GM21786 (cell line): ENCODE measurements around the gene WASF2.
"Not testable (repeated sequence)": the region's sequence is repeated elsewhere in the genome, so short reads cannot be mapped to it uniquely, and the experiment has no call there.

Experiments
- ATAC-seq: cut with Tn5 transposase; IDR thresholded peaks from one replicate; pipeline ENCODE4 v1.9.1; 2021; ENCODE audit not compliant: unreplicated experiment

The WASF2 gene, protein sequence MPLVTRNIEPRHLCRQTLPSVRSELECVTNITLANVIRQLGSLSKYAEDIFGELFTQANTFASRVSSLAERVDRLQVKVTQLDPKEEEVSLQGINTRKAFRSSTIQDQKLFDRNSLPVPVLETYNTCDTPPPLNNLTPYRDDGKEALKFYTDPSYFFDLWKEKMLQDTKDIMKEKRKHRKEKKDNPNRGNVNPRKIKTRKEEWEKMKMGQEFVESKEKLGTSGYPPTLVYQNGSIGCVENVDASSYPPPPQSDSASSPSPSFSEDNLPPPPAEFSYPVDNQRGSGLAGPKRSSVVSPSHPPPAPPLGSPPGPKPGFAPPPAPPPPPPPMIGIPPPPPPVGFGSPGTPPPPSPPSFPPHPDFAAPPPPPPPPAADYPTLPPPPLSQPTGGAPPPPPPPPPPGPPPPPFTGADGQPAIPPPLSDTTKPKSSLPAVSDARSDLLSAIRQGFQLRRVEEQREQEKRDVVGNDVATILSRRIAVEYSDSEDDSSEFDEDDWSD

DNA sequence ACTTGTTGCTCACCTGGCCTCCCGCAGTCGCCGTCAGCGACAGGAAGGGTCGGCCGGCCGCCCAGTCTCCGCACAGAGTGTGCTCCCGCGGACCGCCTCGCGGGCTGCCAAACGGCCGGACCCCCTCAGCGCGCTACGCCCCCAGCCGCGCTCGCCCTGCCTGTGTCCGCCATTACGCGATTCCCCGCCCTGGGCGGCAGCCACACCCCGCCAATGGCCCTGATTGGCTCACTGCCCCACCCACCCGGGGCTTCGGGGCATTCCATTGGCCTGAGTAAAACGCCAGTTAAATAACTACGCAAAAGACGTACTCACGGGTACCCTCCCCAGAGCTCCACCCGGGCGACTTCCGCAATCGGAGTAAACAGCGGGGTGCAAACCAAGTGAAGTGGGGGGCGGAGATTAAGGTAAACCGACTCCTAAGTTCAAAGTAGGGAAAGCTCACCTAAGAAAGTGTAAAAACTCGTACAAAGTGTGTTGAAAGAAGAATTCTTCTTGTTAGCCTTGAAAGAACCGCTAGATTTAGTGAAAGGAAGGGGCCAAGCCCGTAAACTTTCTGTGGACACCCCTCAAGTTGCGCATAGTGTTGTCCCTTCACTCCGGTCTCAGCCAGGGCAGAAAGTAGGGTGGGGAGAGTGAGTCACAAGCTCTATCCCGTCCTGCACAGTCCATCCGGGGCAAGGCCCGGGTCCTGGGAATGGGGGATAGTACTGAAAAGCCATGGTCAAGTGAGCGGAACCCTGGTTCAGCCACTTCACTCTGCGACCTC lies at the start of gene WASF2:
WASF2 (minus strand) TSS at position 195 of the 769 bp plus-strand sequence. CDS start 61,277 bp downstream, outside the sequence.
- ATAC-seq, result peak; percentile 75

DNA sequence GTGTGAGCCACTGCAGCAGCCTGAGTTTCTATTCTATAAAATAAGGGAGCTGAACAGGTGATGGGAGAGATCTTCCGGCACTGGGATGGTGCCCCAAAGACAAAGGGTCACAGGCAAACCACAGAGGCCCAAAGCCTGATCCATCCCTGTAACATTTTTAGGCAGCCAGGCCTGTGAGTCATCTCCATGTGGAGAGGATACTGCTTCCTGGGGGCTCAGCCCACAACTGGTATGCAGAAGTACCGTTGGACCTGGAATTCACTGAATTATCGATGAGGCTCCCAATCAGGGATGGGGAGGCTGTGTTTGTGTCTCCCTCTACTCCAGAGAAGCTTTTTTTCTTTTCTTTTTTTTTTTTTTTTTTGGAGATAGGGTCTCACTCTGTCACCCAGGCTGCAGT lies 48.8 kb upstream of the WASF2 start:
- ATAC-seq, result no peak

DNA sequence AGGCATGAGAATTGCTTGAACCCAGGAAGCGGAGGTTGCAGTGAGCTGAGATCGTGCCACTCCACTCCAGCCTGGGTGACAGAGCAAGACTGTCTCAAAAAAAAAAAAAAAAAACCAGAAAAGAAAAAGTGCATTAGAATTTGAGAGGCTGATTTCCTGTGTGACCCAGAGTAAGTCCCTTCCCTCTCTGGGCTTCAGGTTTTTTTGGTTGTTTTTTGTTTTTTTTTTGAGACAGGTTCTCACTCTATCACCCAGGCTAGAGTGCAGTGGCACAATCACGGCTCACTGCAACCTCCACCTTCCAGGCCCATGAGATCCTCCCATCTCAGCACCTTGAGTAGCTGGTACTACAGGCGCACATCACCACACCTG lies 48.3 kb upstream of the WASF2 start:
- ATAC-seq, result not testable (repeated sequence)

DNA sequence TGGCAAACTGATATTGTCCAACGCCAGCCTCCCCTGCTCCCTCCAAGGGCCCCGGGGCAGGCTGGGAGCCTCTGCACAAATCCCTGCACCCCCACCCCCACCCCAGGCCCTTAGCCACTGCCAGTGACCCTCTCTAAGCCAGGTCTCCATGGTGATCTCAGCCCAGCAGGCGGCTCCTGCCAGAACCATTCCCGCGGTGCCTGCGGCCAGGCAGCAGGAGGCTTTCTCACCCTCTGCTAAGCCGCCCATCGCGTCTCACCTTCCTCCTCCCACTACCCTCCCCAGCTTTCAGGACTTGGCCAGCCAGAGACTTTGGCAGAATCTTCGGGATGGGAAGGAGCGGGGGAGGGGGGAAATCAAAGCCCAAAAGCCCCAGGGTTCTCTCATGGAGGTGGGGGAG lies 46.8 kb upstream of the WASF2 start:
- ATAC-seq, result no peak

DNA sequence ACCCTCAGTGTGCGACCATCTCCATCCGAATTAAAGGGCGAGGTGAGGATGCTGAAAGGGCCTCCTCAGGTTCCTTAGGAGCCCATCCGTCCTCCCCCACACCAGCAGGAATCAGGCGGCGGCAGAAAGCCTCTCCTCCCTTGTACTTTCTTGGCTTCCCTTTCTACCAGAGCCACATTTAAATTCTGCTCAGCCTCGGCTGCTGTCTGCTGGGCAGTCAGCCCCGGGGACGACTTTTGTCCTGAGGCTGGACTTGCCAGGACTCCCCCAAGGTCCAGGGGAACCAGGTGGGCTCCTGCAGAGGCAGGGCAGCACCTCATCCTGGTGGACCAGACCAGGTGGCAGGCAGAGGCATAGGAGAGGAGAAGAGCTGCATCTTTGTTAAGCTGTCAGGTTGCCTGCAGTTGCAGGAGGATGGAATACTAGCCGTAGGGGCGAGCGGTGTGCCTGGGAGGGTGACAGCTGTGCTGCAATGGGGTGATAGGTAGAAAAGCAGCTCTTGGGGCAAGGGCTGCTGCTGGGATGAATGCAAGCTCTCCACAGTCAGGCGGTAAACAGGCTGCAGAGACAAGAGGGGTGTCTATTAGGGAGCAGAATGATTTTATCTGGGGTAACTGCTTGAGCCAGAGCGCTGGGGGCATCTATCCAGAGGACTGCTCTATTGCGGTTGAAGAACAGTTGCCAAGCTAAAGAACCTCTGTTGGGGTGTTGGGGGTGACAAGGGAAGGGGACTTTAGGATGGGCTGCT lies 46.2 kb upstream of the WASF2 start:
- ATAC-seq, result no peak

DNA sequence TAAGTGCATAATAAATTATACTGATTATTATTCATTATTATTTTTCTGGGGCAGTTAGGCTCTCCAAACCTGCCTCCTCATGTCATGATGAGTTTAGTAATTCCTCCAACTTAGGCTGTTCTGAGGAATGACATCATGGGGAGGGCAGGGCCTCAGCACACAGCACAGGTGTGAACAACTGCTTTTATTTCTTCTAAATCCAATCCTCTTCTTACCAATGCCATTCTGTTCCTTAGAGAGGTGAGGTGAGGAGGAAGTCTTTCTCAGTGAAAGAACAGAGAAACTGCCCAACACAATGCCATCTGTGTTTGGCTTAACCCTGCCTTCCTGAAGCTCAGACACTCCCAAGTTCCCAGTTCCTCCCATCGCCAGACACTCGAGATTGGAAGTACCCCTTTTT lies 45.4 kb upstream of the WASF2 start:
- no peak for ATAC-seq

DNA sequence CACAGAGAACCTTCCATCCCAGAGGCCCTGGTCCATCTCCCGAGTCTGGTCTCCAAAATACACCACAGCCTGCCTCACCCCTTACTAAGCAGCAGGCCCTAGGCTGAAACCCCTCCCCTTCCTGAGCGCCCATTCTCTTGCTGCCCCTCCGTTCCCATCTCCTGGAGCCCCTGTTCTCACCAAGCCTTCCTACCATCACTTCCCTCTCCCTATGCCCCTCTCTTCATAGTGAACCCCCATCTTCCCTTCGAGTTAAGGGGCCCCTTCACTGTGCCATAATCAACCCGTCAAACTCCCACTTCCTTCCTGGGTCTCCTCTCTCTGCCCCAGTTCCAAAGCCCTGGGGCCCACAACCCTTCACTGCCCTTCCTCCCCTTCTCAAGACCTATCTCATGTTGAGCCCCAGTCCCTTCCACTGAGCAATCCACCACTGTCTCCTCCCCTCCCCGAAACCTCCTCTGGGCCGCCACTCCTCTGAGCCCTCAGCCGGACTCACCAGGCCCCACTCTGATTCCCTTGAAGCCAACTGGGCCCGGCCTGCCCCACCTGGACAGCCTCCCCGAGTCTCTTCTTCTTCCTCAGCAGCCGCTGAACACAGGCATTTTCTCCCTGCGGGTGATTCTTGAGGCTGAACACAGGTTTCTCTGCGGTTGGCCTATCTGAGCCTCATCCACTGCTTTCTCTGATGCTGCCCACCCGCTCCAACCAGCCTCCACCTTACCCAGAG lies 42.2 kb upstream of the WASF2 start:
- no peak for ATAC-seq

DNA sequence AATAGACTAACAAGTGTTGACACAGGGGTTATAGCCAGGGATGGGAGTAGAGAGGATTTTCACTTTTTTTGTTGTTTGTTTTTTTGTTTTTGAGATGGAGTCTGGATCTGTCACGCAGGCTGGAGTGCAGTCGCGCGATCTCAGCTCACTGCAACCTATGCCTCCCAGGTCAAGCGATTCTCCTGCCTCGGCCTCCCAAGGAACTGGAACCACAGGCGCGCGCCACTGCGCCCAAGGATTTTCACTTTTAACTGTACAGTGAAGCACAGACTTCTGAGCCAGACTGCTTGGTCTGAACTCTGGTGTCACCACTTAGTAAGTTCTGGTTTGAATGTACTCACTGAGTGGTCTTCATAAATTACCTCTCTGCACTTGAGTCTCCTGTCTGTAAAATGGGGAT lies 40.2 kb upstream of the WASF2 start:
- no peak for ATAC-seq

DNA sequence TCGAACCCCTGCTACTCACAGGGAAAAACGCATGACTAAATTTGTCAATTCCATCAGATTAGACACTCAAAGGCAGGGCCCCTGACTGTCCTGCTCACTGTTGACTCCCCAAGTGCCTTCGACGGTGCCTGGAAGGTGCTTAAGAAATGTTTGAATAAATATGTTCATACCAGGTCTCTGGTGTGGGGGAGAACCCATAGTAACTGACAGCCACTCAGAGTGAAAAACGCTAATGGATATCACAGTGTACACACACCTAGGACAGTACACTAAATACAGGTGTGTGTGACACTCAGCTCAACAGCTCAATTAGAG lies 39.7 kb upstream of the WASF2 start:
- ATAC-seq, result no peak

DNA sequence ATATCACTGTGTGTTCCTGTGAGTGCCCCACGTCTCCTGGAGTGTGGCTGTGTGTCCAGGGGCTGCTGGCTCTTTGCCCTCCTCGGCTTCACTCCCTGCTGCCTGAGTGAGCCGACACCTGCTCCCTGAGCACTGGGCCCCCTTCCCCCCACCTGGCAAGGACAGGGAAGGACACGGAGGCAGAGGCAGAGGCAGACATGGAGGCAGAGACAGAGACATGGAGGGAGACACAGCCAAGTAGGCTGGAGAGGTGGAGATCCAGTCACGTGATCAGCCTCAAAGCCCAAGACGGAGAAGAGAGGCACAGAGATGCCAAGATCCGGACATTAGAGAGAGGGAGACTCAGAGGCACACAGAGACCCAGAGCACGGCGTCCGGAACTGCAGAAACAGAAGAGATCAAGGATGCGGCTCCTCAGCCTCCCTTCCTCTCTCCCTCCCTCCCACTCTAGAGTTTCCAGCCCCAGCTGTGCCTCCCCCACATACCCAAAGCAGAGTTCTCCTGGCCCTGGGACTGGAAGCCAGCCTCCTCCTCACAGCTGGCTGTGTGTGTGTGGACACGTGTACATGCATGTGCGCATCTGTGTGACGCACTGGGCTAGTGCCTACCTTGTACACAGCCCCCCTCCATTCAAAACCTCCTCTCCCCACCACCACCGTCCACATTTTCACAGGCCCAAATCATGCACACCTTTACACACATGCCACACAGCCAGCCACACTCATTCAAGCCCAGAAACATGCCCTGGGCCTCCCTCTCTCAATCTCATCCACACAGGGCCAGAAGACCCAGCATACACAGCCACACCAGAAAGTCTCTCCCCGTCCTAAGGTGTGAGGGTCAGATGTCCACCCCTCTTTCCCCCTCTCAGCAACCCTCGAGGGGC lies 39.1 kb upstream of the WASF2 start:
- ATAC-seq, result no peak

DNA sequence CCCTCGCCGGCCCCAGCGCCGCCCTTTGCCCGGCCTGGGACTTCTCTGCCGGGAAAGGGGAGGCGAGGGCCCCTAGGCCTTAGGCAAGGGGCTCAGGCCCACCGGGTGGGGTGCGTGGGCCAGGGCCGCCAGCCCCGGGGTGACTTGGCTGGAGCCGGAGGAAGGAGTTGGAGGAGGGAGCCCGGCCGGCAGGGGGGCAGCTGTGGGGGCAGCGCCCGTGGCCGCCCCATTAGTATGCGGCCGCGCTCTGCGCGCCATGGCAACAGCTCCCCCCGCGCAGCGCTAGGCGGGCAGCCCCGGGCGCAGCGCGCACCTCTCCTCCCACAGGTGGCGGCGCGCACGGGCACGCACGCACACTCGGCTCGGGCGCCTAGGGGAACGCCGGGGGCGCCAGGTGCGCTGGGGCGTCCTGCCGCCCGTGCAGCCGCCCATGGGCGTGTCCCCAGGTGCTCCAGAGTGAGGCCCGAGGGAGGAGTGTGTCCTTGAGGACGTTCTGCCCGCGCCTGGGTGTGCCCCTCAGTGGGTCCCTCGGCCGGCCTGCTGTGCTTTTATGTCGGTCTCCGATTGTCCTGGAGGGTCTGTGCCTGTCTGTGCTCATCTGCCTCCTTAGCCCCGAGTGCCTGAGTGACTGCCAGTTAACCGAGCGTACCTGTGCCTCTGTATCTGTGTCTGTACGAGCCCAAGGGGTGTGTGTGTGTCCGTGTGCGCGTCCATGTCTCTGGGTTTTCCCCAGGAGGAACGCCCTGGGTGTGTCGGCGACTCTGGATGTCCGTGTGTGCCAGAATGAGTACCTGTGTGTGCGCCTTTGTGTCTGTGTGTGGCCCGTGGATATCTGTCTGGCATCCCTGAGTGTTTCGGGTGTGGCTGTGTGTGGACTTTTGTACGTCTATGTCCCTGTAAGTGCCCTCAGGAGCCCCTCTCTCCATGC lies 38.2 kb upstream of the WASF2 start:
- ATAC-seq, result no peak

DNA sequence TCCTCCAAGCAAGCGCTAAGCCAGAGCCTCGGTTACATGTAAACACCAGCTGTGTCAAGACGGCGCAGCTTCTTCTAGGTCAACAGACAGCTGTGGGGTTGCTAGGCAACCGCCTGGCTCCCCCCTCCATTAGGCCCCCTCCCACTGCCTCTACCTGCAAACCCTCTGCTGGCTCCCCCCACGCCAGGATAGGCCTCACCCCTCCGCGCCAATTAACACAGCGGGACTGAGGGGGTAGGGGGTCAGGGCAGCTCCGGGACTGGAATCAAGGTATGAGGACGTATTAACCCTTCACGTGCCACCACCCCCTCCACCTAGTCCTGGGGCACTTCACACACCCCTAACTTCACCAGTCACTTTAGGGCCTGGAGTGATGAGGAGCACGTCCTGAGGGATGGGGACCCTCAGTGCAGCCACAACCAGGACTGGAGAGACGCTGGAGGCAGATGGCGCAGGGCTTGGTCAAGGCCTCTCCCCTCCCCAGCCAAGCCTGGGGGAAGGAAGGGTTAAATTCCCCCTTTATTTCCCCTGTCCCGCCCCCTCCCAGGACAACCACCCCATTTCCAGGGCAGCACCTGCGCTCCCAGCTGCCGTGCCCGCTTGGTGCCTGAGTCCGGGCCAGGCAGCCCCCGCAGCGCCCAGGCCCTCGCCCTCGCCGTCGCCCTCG lies 37.4 kb upstream of the WASF2 start:
- no peak for ATAC-seq

DNA sequence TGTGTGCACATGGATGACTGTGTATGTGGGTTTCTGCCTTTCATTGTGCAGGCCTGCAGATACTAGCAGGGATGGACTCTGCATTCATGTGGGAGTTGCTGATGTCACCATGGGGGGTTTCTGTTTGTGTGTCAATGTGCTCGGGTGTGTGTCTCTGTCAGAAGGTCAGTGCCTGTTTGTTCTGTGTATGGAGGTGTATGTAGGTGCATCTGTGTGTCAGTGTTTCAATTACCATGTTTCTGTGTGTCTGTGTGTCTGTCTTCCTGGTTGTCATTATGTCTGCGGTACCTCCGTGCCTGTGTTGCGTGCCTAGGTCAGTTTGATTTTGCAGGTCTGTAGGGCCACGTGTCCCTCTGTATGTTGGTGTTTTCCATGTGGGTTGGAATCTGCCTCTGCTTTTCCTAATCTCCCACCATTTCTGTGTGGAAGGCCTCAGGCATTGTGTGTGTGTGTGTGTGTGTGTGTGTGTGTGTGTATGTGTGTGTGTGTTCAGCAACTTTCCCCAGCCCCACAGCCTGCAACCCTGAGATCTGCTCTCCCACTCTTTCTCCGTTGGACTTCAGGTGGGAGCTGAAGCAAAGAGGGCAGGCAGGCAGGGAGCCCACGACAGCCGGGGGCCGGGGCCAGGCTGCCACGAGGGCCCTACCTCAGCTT lies 36.7 kb upstream of the WASF2 start:
- ATAC-seq, result no peak

DNA sequence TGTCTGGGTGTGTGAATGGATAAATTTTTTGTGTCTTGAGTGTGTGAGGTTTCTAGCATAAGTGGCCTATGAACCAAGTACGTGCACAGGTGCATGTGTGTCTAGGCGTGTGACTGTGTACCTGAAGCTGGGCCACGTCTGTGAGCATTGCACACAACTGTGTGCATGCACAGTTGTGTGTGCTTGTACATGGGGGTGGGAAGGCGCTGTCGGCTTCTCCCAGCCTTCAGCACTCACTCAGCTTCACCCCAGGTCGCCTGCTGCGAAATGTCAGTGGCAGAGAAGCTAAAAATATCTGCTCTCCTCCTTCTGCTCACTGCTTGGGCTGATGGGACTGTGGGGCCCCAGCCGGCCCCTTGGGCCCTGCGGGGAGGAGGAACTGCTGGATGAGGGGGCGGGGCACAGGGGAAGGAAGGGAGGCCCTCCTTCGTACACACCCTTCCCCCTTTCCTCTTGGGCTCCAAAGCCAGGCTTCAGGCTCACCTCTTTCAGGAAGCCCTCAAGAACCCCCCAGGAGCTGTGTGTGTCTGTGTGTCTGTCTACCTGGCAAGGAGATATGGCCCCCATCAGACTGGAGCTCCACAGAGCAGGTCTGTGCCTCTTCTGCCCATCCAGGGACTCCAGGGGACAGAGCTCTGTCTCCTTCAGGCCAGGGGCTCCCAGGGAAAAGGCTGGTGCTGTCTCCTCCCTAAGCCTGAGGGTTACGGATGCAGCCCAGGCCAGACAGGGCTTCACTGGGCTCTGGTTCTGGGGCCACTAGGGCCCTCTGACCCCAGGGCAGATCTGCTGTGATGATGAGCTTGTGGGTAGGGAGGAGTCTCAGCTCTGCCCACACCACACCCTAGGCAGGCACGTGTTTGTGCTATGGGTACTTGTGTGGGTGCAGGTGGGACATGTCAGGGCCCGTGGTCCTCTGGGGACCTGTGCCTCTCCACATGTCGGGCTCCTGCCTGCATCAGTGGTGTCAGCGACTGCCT lies 35.6 kb upstream of the WASF2 start:
- ATAC-seq, result peak; percentile 42

DNA sequence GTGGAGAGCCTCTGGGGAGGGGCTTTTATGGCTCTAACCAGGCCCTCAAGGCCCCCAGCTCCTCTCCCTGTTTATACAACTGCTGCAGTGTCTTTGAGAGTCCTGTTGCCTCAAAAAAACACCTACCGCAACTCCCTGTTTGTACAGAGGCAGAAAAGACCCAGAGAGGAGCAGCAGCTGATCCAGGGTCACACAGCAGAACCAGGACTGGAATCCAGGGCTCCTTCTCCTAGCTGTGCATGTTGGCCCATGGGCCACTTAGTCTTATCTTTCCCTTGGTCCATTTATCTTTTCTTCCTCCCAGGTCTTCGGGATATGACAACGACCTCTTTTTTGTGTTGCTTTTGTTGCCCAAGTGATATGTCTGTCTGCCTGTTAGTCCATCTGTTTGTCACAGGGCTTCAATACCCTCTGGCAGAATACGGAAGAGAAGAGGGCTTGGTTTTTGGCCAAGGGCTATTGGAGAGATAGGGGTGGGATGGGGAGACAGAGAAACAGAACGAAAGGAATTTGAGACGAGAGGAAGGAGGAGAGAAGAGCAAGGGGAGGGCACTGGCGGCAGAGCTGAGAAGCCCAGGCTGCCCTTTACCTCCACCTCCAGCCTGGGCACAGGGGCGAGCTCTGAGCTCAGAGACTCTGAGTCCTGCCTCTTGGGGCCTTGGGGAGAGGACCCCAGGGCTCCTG lies 33.5 kb upstream of the WASF2 start:
- ATAC-seq, result no peak
